Endometrium (tissue), 2 donors: Measurements from ENCODE around the gene GPRASP3.
"Not testable (repeated sequence)": the region's sequence is repeated elsewhere in the genome, so short reads cannot be mapped to it uniquely, and the experiment has no call there.

Experiments
- FAIRE-seq: peaks from 2 replicates; lab custom pipeline; 2012; peaks lifted over from hg19 to GRCh38; lab: Jason Lieb, UNC
- donor health status: control.
- donor health status: control.

Gene GPRASP3, protein sequence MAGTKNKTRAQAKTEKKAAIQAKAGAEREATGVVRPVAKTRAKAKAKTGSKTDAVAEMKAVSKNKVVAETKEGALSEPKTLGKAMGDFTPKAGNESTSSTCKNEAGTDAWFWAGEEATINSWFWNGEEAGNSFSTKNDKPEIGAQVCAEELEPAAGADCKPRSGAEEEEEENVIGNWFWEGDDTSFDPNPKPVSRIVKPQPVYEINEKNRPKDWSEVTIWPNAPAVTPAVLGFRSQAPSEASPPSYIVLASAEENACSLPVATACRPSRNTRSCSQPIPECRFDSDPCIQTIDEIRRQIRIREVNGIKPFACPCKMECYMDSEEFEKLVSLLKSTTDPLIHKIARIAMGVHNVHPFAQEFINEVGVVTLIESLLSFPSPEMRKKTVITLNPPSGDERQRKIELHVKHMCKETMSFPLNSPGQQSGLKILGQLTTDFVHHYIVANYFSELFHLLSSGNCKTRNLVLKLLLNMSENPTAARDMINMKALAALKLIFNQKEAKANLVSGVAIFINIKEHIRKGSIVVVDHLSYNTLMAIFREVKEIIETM

DNA sequence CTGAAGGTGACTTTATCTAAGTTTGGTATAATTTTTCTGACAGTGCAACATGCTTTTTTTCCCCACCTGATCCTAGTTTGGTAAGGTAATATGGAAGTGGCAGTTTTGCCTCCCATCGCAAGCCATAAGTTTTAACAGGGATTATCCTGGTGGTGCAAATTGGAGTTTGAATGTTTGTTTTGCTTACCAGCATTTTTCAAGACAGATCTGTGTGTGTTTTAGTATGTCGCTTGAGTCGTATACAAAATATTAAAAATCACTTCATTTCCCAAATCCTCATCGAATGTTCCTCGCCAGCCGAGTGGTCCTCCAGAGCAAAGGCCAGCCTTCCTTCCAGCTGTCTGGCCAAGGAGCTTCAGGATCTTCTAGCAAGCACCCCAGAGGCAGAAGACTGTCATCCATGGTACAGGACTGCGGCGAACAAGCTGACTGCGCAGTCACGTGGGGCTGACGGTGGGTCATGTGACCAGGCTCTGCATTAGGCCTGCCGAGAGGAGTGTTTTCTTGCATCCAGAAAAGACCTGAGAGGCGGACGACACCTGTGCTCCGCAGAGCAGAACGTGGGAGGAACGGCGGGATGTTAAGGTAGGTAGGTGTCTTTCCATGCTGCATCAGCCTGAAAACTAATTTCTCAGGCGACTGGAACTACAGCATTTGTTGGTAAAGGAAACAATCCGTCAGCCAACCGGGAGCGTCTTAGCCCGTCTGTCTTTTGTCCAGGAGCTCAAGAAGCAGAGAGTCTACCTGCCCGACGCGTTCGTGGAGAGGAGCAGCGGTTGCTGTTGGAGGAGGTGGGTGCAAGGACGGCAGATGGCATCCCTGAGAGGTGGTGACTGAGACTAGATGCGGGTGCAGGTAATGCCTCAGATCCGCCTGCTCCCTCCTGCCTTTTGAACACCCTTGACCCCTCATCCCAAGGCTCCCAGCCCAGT lies at the start of gene GPRASP3:
Gene GPRASP3, plus strand, starts transcription at position 507 of the 932 bp plus-strand sequence. CDS start 28,253 bp downstream, outside the sequence.
- FAIRE-seq, result no peak

DNA sequence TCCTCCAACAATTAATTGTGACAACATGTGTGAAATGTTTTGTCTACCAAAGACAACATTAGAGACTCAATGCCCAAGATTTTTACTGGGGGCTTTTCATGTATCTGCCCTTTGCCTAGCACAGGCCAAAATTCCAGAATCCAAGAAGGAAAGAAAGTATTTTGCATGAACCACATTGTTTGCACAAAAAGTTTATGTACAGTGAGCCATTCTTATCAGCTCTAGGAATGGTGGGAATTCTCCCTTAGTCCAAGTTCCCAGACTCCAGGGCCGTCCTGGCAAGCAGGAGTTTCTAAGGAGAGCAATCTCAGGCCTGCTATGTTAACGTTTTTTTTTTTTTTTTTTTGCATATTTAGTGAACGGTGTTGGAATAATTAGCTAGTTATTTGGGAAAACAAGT lies 47.7 kb upstream of the GPRASP3 start:
- FAIRE-seq, result no peak

DNA sequence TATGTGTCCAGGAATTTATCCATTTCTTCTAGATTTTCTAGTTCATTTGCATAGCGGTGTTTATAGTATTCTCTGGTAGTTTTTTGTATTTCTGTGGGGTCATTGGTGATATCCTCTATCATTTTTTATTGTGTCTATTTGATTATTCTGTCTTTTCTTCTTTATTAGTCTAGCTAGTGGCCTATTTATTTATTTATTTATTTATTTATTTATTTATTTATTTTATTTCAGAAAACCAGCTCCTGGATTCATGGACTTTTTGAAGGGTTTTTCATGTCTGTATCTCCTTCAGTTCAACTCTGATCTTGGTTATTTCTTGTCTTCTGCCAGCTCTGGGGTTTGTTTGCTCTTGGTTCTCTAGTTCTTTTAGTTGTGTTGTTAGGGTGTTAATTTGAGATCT lies 43.1 kb upstream of the GPRASP3 start:
- FAIRE-seq, result not testable (repeated sequence)

DNA sequence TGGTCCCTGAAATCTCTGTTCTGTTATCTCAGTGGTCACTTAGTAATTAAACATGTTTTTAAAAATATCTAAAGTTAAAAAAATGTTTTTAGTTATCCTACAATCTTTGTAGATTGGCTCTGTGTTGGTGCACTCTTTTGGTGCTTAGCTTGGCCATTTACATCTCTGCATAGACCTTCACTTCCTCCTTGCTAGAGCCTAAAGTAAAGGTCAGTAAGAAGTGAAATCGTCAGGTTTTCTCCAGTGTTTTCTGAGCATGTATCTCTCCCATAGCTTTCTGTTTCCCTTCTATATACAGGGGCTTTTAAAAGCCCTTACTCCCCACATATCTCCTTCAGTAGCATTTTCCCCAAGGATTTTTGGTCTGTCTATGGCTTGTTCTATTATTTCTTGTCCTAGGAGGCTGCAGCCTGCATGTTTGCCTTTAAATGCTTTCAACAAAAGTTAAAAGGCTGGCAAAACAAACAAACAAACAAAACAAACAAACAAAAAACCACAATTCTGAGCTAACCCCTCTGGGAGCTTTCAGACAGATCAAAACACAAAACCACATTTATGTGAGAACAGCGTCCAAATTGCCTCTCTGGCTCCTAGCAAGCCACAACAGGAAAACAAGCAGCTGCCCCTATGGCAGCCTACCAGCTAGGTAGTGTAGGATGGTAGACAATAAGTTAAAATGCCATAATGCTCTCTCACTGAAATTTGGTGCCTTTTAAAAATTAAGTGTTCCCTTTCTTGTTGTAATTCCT lies 35.6 kb upstream of the GPRASP3 start:
- FAIRE-seq, result no peak

DNA sequence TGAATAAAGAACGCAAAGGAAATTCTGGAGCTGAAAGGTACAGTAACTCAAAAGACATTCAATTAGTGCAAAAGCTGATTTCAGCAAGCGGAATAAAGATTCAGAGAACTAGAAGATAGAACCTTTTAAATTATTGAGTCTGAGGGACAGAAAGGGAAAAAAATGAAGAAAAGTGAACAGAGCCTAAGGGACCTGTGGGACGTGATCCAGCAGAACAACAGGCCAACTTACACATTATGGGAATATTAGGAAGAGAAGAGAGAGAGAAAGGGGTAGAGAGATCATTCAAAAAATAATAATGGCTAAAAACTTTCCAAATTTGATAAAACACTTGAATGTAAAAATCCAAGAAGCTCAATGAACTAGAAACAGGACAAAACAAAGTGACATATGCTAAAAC lies 25.8 kb upstream of the GPRASP3 start:
- no peak for FAIRE-seq

DNA sequence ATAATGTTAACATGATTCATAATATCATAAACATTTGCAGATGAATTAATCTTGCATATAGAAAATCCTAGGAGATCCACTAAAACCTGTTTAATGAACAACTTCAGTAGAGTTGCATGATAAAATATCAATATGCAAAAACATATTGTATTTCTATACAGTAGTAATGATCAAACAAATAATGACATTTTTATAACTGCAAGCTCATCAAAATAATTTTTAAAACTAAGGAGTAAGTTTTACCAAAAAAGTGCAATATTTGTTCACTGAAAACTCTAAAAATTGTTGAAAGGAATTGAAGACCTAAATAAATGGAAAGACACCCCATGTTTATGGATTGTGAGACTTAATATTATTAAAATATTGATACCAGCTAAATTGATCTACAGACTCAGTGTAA lies 24.2 kb upstream of the GPRASP3 start:
- FAIRE-seq, result no peak

DNA sequence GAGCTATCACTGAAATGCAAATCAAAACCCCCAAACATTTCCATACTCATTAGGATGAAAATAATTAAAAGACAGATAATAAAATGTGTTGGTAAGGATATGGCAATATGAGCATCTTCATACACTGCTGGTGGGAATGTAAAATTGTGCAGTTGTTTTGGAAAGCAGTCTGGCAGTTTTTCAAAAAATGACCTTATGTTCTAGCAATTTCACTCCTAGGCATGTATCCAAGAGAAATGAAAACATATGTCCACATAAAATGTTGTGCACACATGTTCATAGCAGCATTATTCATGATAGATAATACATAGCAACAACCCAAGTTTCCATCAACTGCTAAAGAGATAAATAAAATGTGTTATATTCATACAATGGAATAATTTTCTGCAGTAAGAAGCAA lies 23.0 kb upstream of the GPRASP3 start:
- FAIRE-seq, result no peak

DNA sequence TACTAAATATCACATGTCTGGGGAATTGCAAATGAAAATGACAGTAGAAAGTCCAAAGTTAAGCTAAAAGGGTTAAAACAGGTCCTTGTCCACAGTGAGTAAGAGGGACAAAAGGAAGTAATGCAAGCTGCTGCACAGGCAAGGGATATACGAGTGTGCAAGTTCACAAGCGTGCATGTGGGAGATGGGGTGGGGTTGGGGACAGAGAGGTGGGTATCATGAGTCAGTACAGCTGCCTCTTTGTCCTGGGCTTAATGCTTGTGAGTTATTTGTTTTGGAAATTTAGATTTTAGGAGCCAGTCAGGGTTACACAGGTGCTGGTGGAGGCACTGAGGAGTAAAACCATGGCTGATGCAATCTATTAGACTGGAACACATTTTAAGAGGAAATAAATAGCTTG lies 11.6 kb upstream of the GPRASP3 start:
- no peak for FAIRE-seq

DNA sequence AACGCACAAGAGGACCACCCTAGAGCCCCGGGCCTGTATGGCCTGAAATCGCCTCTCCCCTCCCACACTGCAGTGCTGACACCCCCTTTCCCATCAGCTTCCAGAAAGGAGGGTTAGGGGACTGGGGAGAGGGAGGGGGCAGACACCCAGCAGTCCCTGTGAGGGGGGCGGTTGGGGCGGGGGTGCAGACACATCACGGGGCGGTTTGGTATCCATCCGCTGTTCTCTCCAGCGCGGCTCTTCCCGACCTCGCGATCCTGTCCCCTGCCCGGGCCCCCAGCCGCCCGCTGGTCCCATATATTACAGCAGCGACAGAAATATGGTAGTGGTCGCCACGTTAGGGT lies 8.7 kb upstream of the GPRASP3 start:
- no peak for FAIRE-seq

DNA sequence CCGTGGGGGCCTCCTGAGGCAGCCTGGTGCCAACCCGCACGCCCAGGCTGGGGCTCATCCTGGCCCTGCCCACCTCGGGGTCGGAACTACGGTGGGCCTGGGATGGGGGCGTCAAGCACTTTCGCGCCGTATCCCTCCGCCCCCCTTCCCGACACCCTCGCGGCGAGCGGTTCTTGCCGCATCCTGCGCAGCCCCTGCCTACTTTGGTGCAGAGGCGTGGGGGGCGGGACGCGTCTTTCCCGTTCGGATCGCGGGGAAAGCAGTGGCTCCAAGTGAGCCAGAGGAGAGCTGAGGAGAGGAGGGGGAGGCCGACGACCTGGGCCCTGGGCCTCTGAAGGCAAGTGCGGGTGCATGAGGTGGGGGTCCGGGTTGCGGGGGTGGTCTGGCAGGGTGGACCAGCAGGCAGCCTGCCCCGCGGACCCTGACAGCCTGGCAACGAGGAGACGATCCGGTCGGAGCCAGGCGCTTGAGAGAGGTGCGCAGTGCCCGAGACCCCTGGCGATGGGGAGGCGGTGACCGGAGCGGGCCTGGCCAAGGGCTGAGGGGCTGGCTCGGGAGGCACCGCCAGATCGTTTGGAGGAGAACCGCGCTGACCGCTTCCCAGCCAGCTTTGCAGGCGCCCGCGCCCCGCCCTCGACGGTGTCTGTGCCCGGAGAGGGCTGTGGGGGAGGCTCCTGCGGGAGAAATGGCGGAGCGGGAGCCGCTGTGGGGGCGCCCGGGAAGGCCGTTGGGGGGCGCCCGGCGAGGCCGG lies 8.2 kb upstream of the GPRASP3 start, which contains the start of gene GPRASP2:
Gene GPRASP2, plus strand, starts transcription at position 233 of the 751 bp plus-strand sequence. CDS start 2,422 bp downstream, outside the sequence.
- FAIRE-seq, result no peak

DNA sequence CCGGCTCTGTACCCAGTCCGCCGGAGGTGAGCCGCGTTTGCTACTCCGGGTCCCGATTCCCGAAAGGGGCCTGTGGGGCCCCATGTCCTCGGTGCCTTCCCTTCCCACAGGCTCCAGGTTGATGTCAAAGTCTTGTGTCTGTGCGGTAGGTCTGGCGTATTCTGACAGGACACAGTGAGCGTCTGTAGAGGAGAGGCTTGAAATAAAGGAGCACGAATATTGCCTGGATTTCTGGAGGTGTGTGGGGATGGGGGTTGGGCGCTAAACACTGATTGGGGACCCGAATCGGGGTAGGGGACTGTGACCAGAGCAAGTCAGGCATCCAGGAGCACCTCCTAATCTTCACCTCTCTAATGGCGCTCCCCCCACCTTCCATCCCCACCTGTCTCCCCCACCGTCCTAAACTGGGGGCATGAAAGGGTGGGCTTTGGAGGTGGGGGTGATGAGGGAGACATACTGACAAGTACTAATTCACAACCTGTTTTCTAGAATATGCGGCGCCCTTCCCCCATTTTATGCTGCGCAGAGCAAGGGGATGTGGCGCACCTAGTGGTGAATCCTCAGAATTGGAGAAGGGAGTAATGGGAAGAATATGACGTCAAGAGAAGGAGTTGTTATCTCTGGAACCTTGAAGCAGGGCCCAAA lies 7.4 kb upstream of the GPRASP3 start:
- no peak for FAIRE-seq

DNA sequence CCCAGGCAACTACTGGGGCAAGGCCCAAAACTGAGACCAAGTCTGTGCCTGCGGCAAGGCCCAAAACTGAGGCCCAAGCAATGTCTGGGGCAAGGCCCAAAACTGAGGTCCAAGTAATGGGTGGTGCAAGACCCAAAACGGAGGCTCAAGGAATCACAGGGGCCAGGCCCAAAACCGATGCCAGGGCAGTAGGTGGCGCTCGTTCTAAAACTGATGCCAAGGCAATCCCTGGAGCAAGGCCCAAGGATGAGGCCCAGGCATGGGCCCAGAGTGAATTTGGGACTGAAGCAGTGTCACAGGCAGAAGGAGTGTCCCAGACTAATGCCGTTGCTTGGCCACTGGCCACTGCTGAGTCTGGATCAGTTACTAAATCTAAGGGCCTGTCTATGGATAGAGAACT lies 5.5 kb upstream of the GPRASP3 start:
- FAIRE-seq, result no peak

DNA sequence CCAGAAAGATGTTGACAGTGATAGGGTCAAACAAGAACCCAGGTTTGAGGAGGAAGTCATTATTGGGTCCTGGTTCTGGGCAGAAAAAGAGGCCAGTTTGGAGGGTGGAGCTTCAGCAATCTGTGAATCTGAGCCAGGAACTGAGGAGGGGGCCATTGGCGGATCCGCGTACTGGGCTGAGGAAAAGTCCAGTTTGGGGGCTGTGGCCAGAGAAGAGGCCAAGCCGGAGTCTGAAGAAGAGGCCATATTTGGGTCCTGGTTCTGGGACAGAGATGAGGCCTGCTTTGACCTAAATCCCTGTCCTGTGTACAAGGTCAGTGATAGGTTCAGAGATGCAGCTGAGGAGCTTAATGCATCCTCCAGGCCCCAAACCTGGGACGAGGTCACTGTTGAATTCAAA lies 4.6 kb upstream of the GPRASP3 start:
- FAIRE-seq, result no peak

DNA sequence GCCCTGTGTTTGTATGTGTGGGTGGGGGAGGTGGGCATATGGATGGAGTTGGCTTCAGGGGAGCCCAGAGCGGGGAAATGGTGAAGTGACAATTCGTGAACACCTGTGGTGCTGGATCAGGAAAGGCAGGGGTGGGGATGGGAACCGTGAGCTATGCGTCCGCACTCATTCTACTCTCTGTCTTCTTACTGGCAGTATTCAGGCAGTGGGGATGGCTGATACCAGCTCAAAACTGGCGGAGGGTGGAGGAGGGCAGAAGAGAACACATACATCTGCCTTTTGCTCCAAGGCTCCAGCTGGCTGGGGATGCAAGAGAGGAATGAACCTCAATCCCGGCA lies 595 bp downstream of the GPRASP3 start:
- FAIRE-seq, result not testable (repeated sequence)

DNA sequence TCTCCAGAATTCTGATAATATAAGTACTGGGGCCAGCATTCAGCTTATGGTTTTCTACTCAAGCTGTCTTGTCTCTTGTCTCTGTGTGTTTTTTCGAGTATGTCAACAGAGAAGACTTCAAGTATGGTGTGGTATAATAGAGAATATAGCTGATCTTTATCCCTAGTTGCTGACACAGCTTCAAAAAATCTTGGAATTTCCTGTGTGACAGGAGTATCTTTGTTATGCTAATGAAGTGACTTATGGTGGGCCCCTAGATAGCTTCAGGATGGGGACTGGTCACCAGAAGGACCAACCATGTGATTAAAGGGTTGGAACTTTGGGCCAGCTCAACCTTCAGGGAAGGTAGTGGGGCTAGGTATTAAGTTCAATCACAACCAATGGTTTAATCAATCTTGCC lies 2.9 kb downstream of the GPRASP3 start:
- FAIRE-seq, result no peak

DNA sequence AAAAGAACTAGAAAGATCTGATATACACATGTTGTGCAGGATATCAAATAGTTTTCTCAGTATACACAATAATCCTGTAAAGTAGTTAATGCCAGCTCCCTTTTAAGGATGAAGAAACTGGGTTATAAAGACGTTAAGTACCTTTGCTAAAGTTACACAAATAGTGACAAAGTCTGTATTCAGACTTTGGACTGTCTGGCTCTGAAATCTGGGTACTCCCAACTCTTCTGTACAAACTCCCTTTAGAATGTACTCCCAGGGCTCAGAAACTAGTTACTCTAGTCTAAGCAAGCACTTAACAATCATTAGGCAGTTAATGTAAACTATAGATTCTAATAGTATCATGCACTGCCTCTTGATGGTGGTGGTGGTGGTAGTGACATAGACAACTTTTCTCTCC lies 7.2 kb downstream of the GPRASP3 start:
- FAIRE-seq, result no peak

DNA sequence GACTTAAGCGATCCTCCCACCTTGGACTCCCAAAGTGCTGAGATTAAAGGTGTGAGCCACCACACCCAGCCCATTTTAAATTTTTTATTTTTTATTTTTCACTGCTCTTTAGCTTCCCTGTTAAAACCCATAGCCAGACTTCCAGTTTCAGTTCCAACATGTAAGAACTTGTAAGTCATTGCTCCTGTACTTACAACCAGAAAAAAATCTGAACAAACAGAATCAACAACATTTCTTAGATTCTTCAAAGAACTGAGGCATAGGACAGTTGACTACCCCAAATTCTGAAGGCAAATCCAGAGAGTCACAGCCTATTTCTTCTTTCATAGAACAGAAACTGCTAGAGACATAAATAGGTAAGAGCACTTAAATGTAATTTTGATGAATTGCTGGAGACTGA lies 8.1 kb downstream of the GPRASP3 start:
- FAIRE-seq, result no peak

DNA sequence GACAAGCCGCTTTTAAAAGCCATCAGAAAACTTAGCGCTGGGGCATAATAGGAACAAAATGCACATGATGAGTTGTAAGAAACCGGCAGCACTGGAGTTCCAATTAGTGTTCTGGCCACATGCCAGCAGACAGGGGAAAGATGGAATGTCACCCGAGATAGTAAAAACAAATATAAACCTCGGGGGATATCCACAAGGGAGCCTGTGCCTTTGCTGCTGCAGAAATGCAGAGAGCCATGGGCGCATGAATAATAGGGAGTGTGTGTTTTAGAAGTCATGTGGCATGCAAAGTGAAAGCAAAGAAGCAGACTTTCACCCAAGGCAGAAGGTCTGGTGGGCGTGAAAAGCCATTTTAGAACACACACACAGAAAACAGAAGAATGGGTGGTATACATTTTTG lies 19.1 kb downstream of the GPRASP3 start:
- FAIRE-seq, result no peak

DNA sequence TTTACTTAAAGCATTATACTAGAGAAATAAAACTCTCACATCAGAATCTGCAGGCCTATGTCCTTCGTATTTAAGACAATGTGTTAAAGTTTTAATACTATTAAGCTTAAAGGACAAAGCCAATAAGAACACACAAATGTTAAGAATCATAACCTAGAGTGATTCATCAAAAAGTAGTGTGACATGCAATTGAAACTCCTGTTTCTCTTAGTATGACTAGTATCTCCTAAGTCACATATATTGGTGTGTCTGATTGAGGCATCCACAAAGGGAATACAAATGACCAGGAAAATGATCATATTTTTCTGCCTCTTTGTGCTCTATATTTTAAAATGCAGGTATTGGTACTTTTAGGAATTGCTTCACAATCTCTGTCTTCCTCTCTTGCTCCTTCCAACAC lies 23.8 kb downstream of the GPRASP3 start:
- FAIRE-seq, result no peak

DNA sequence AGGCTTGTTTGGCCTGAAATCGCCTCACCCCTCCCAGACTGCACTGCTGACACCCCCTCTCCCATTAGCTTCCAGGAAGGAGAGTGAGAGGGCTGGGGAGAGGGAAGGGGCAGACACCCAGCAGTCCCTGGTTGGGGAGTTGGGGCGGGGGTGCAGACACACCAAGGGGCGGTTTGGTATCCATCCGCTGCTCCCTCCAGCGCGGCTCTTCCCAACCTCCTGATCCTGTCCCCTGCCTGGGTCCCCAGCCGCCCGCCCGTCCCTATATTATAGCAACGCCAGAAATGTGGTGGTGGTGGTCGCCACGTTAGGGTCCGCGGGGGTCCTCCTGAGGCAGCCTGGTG lies 24.9 kb downstream of the GPRASP3 start:
- no peak for FAIRE-seq
